HL-60 (cell line): ENCODE measurements around the gene ANKRD40.

ENCODE experiments used
- DNase-seq, 2 experiments: peaks; one replicate each; pipeline ENCODE4 v3.0.0-alpha.2; 2010 to 2020; ENCODE audit warnings: low read depth in 1 of 2, low spot score in 1 of 2
- H3K27ac ChIP-seq: fragments of 250-450 bp; sonication (Bioruptor Pico); replicated peaks from 2 replicates; pipeline ENCODE4 v1.5.1; 2020; ENCODE audit warnings: mild to moderate bottlenecking, moderate library complexity
- H3K27me3 ChIP-seq: fragments of 250-450 bp; sonication (Bioruptor Pico); 2 replicates; pipeline ENCODE4 v1.5.1; 2021; ENCODE audit warnings: mild to moderate bottlenecking, moderate library complexity; ENCODE audit not compliant: insufficient read depth, poor library complexity, severe bottlenecking
- H3K4me3 ChIP-seq: replicated peaks from 2 replicates; pipeline ENCODE4 v1.5.1; 2011; ENCODE audit warnings: mild to moderate bottlenecking, control low read depth, low read length; ENCODE audit not compliant: insufficient read depth
- CTCF ChIP-seq: IDR thresholded peaks from one replicate; pipeline ENCODE4 v1.5.1; 2011; ENCODE audit warnings: low read length, control low read depth, inconsistent platforms; ENCODE audit not compliant: insufficient read depth
- GABPA ChIP-seq: IDR thresholded peaks from 2 replicates; pipeline ENCODE4 v1.6.1; 2012; ENCODE audit warnings: low read depth
- POLR2AphosphoS5 ChIP-seq: IDR thresholded peaks from 2 replicates; pipeline ENCODE4 v1.6.1; 2012; ENCODE audit warnings: low read depth
- REST ChIP-seq: IDR thresholded peaks from 2 replicates; pipeline ENCODE4 v1.6.1; 2012; ENCODE audit warnings: low read depth; ENCODE audit not compliant: insufficient replicate concordance
- SPI1 ChIP-seq: IDR thresholded peaks from 2 replicates; pipeline ENCODE4 v1.6.1; 2012; ENCODE audit warnings: low read depth, mild to moderate bottlenecking, borderline replicate concordance

Gene ANKRD40

GRCh38 chr17:50693036-50693682 lies 14.6 kb downstream of the ANKRD40 start:
- no peak overlapping the region for H3K4me3 ChIP-seq
- no peak for TF ChIP-seq SPI1
- no peak for TF ChIP-seq POLR2AphosphoS5
- TF ChIP-seq CTCF: no peak
- no peak for TF ChIP-seq GABPA
- TF ChIP-seq REST: no peak
- no peak overlapping the region for H3K27ac ChIP-seq
- H3K27me3 ChIP-seq: no peaks in the 10 kb centered on the region
- no peak for DNase-seq

- no peak for DNase-seq
- TF ChIP-seq REST: no peak
- no peak for TF ChIP-seq CTCF
- TF ChIP-seq GABPA: no peak
- TF ChIP-seq SPI1: no peak
- TF ChIP-seq POLR2AphosphoS5: no peak
- no peaks in the 10 kb centered on the region for H3K27me3 ChIP-seq
- no peak overlapping the region for H3K4me3 ChIP-seq
- H3K27ac ChIP-seq: no peak overlapping the region
Observed at GRCh38 chr17:50692448-50693035, 15.2 kb downstream of the ANKRD40 start.

GRCh38 chr17:50691550-50692447 lies 15.9 kb downstream of the ANKRD40 start:
- H3K4me3 ChIP-seq: no peak overlapping the region
- no peak for TF ChIP-seq POLR2AphosphoS5
- TF ChIP-seq CTCF: no peak
- TF ChIP-seq SPI1: no peak
- TF ChIP-seq GABPA: no peak
- no peak for TF ChIP-seq REST
- no peak for DNase-seq
- H3K27me3 ChIP-seq: no peaks in the 10 kb centered on the region
- H3K27ac ChIP-seq: no peak overlapping the region
